ENCODE measurements around the gene AP1M2. TPM values are rescaled to one million over a fixed set of nuclear protein-coding genes. Genes with fewer than 3 reads are reported as not detected.

The AP1M2 gene
- total RNA-seq: not detected

- no peak for DNase-seq (ENCODE audit: low spot score in 2 of 2)
- H3K9me3 Mint-ChIP-seq: peaks cover 7% of the 10 kb centered on the region in 2 donors
- H3K27ac Mint-ChIP-seq: no peak within 1 kb of the TSS
- ATAC-seq: no peak
- H3K36me3 Mint-ChIP-seq: peaks cover 0 to 7% of the 10 kb centered on the region in 2 donors
Measured at GRCh38 chr19:10587022-10587838, at the start of gene AP1M2. Gene AP1M2, minus strand, starts transcription at chr19:10587312. Its CDS starts 81 bp downstream, at chr19:10587231.

GRCh38 chr19:10636304-10636972 lies 49.3 kb upstream of the AP1M2 start:
- Mint-ChIP-seq H3K27ac (peak overlapping the region in 1 of 2 donors; percentile 52), H3K36me3 (peaks cover 6 to 19% of the 10 kb centered on the region in 2 donors), H3K9me3 (no peaks in the 10 kb centered on the region)
- no peak for ATAC-seq
- no peak for DNase-seq (ENCODE audit: low spot score in 2 of 2)

- H3K27ac Mint-ChIP-seq: peak overlapping the region in 1 of 2 donors; percentile 84
- no peak for ATAC-seq
- H3K36me3 Mint-ChIP-seq: peaks cover 6 to 19% of the 10 kb centered on the region in 2 donors
- H3K9me3 Mint-ChIP-seq: no peaks in the 10 kb centered on the region
- DNase-seq (ENCODE audit: low spot score in 2 of 2): no peak
Measured at GRCh38 chr19:10634963-10635362, 47.9 kb upstream of the AP1M2 start.

GRCh38 chr19:10634430-10634829 lies 47.3 kb upstream of the AP1M2 start:
- no peak for DNase-seq (ENCODE audit: low spot score in 2 of 2)
- no peak for ATAC-seq
- Mint-ChIP-seq H3K9me3 (no peaks in the 10 kb centered on the region), H3K27ac (no peak overlapping the region), H3K36me3 (peaks cover 6 to 19% of the 10 kb centered on the region in 2 donors)

DNA sequence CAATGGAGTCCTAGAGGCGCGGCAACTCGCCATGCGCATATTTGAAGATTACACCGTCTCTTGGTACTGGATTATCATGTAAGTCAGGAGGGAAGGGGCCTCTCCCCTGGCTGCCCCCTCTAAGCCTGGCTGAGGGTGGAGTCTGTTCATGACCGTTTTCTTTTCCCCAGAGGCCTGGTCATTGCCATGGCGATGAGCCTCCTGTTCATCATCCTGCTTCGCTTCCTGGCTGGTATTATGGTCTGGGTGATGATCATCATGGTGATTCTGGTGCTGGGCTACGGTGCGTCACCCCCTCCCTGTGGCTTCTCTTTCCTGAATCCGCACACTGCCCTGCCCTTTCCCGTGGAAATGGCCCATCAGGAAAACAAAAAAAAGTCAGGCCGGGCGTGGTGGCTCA lies 44.8 kb upstream of the AP1M2 start:
- Mint-ChIP-seq H3K36me3 (peaks cover 6 to 18% of the 10 kb centered on the region in 2 donors), H3K27ac (peak overlapping the region in 1 of 2 donors; percentile 36), H3K9me3 (no peaks in the 10 kb centered on the region)
- DNase-seq (ENCODE audit: low spot score in 2 of 2): no peak
- no peak for ATAC-seq

DNA sequence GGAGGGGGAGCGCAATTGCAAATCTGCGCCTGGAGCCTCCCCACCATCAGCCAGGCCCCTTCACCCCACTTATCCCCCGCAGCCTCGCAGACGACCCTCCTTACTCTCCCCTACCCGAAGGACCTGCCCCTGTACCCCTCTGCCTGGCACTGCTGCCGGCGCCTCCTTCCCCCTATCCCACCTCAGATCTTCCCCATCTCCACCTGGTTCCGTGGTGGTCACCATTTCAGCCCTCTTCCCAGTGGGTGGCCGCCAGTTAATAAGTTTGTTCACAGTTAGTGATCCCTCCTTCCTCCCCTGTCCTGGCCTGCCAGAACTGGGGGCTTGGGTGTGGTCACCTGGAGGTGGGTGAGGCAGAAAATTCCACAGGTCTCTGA lies 38.6 kb upstream of the AP1M2 start:
- DNase-seq (ENCODE audit: low spot score in 2 of 2): no peak
- Mint-ChIP-seq H3K36me3 (no peaks in the 10 kb centered on the region), H3K9me3 (no peaks in the 10 kb centered on the region), H3K27ac (peak overlapping the region in 1 of 2 donors; percentile 68)
- ATAC-seq: no peak

- ATAC-seq: no peak
- no peaks in the 10 kb centered on the region for H3K36me3 Mint-ChIP-seq
- DNase-seq (ENCODE audit: low spot score in 2 of 2): no peak
- H3K9me3 Mint-ChIP-seq: no peaks in the 10 kb centered on the region
- peak within 1 kb of the TSS; percentile 60 to 68 for H3K27ac Mint-ChIP-seq
Measured at GRCh38 chr19:10625003-10625761, 38.1 kb upstream of the AP1M2 start, which contains the start of gene SLC44A2. Gene SLC44A2, plus strand, starts transcription at chr19:10625553. Its CDS starts 81 bp downstream, at chr19:10625634.

- H3K9me3 Mint-ChIP-seq: no peaks in the 10 kb centered on the region
- H3K36me3 Mint-ChIP-seq: no peaks in the 10 kb centered on the region
- DNase-seq (ENCODE audit: low spot score in 2 of 2): no peak
- peak in 1 of 2 donors; percentile 52 for ATAC-seq
- H3K27ac Mint-ChIP-seq: peak overlapping the region; percentile 60 to 63
Measured at GRCh38 chr19:10624585-10624984, 37.5 kb upstream of the AP1M2 start.

DNA sequence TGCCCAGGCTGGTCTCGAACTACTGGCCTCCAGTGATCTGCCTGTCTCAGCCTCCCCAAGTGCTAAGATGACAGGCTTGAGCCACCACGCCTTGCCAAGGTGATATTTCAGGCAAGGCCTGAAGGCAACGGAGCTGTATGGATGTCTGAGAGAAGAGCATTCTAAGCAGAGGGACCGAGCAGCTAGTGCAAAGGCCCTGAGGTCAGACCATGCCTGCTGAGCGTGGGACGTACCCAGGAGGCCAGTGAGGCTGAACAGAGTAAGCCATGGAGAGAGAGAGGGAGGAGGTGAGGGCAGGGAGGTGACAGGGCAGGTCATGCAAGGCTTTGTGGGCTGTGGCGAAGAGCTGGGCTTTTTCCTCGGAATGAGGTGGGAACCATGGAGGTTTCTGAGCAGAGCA lies 34.9 kb upstream of the AP1M2 start:
- DNase-seq (ENCODE audit: low spot score in 2 of 2) (no peak), ATAC-seq (no peak)
- Mint-ChIP-seq H3K27ac (peak overlapping the region; percentile 75 to 87), H3K9me3 (no peaks in the 10 kb centered on the region), H3K36me3 (no peaks in the 10 kb centered on the region)

GRCh38 chr19:10620786-10621185 lies 33.7 kb upstream of the AP1M2 start:
- ATAC-seq: no peak
- Mint-ChIP-seq H3K9me3 (no peaks in the 10 kb centered on the region), H3K27ac (peak overlapping the region; percentile 76 to 77), H3K36me3 (no peaks in the 10 kb centered on the region)
- no peak for DNase-seq (ENCODE audit: low spot score in 2 of 2)

- ATAC-seq: no peak
Measured at GRCh38 chr19:10618846-10619245, 31.7 kb upstream of the AP1M2 start.

DNA sequence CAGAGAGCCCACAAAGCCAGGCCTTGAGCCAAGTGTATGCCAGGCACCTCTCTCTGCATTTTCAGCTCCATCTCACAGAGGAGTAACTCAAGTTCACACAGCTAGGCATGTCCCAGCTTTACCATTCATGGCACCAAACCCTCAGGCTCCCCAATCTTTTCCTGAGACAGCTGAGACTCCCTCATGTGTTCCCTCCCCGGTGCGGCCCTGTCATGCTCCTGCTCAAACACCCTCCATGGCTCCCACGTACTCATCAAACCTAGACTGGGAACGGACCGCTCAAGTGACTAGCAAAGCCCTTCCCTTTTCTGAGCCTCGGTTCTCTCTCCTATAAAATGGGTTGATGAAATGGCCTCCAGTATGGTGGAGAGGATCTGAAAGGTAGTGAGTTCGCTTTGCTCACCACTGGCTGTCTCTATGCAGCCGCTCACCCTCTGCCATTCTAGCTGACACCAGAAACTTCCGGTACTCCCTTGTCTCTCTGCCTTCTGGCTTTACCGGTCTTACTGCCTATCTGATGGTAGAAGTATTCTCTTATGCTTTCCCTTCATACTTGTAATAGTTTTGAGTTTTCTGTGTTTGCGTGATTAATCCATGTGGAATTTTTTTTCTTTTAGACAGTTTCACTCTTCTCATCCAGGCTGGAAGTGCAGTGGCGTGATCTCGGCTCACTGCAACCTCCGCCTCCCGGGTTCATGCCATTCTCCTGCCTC lies 30.5 kb upstream of the AP1M2 start:
- Mint-ChIP-seq H3K36me3 (peaks cover 0 to 5% of the 10 kb centered on the region in 2 donors), H3K9me3 (no peaks in the 10 kb centered on the region), H3K27ac (peak overlapping the region; percentile 25 to 65)
- no peak for ATAC-seq
- DNase-seq (ENCODE audit: low spot score in 2 of 2): no peak

More at GRCh38 chr19:10618846-10619245, 31.7 kb upstream of the AP1M2 start:
- no peak overlapping the region for H3K27ac Mint-ChIP-seq
- no peaks in the 10 kb centered on the region for H3K9me3 Mint-ChIP-seq
- no peak for DNase-seq (ENCODE audit: low spot score in 2 of 2)
- H3K36me3 Mint-ChIP-seq: no peaks in the 10 kb centered on the region

DNA sequence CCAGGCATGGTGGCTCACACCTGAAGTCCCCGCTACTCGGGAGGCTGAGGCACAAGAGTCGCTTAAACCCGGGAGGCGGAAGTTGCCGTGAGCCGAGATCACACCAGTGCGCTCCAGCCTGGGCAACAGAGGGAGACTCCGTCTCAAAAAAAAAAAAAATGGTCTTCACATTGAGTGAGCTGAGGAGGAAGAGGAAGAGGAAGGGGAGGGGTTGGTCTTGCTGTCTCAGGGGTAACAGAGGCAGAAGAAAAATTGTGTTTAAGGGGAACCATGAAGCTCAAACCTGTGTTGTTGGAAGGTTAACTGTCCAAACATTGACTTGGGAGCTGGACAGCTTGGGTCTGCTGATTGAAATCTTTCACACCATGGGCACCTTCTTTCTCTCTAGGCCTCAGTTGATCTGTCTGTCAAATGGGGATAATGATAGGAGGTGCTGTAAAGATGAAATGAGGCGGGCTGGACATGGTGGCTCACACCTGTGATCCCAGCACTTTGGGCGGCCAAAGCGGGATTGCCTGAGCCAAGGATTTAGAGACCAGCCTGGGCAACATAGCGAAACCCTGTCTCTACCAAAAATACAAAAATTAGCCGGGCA lies 28.4 kb upstream of the AP1M2 start:
- H3K36me3 Mint-ChIP-seq: peaks cover 0 to 5% of the 10 kb centered on the region in 2 donors
- H3K27ac Mint-ChIP-seq: peak overlapping the region; percentile 67 to 95
- ATAC-seq: no peak
- no peaks in the 10 kb centered on the region for H3K9me3 Mint-ChIP-seq
- DNase-seq (ENCODE audit: low spot score in 2 of 2): no peak

- H3K27ac Mint-ChIP-seq: peak overlapping the region in 1 of 2 donors; percentile 38
- ATAC-seq: no peak
- DNase-seq (ENCODE audit: low spot score in 2 of 2): no peak
- H3K9me3 Mint-ChIP-seq: no peaks in the 10 kb centered on the region
- H3K36me3 Mint-ChIP-seq: peaks cover 0 to 5% of the 10 kb centered on the region in 2 donors
Measured at GRCh38 chr19:10612499-10613119, 25.5 kb upstream of the AP1M2 start.

- DNase-seq (ENCODE audit: low spot score in 2 of 2) (no peak), ATAC-seq (no peak)
- H3K36me3 Mint-ChIP-seq: peaks cover 0 to 5% of the 10 kb centered on the region in 2 donors
- peak overlapping the region in 1 of 2 donors; percentile 14 for H3K27ac Mint-ChIP-seq
- no peaks in the 10 kb centered on the region for H3K9me3 Mint-ChIP-seq
Measured at GRCh38 chr19:10611907-10612306, 24.8 kb upstream of the AP1M2 start.

Measured in activated naive CD4-positive, alpha-beta T cell treated with anti-CD3 and anti-CD28 coated beads, Interleukin-2, amount 50 U/mL, for 72 hours (primary cell).